SK-N-SH (cell line): ENCODE results near the gene PRSS36. TPM values are rescaled to one million over a fixed set of nuclear protein-coding genes. Genes with fewer than 3 reads are reported as not detected.

Experiments
- CTCF ChIA-PET: fragments of 300-600, 350-600 bp; formaldehyde crosslinking; extraction: SDS; loops from one replicate; lab custom pipeline; 2021; lab: Yijun Ruan, JAX
- POLR2A ChIA-PET: fragments of 350-600 bp; sonication (Branson Sonifier 250); formaldehyde crosslinking; extraction: SDS; loops from one replicate; lab custom pipeline; 2020; ENCODE audit warnings: antibody characterized with exemption, inconsistent platforms; lab: Yijun Ruan, JAX
- DNase-seq: peaks from one replicate; pipeline ENCODE4 v3.0.0; 2012
- H2AFZ ChIP-seq: fragments of 200-600 bp; sonication (generic); 2 replicates; pipeline ENCODE4 v1.8.1; 2016; ENCODE audit warnings: antibody characterized with exemption, mild to moderate bottlenecking, low read depth
- H3F3A ChIP-seq: fragments of 200-600 bp; sonication (generic); replicated peaks from 2 replicates; pipeline ENCODE3; 2016; ENCODE audit warnings: antibody characterized with exemption, mild to moderate bottlenecking; ENCODE audit not compliant: insufficient read depth
- H3K27ac ChIP-seq, 2 experiments: fragments of 200-500 bp in 1 of 2; fragments of 200-600 bp in 1 of 2; sonication (Bioruptor generic) in 1 of 2; sonication (generic), shearing (Covaris generic) in 1 of 2; 2 replicates each; pipeline versions ENCODE4 v1.5.1 to v1.6.1; 2014 to 2016; ENCODE audit warnings: low read depth in 2 of 2, inconsistent platforms in 1 of 2, low read length in 1 of 2, mild to moderate bottlenecking in 1 of 2, mixed read lengths in 1 of 2
- H3K27me3 ChIP-seq: fragments of 200-600 bp; sonication (generic), shearing (Covaris generic); 2 replicates; pipeline ENCODE4 v1.6.1; 2016; ENCODE audit warnings: mixed run types; ENCODE audit not compliant: insufficient read depth
- H3K36me3 ChIP-seq, 2 experiments: fragments of 200-500 bp in 1 of 2; fragments of 200-600 bp in 1 of 2; sonication (Bioruptor generic) in 1 of 2; sonication (generic) in 1 of 2; replicated peaks in 1 of 2; 2 replicates each; pipeline versions ENCODE3 to v1.5.1; 2014 to 2016; ENCODE audit warnings: low read length in 1 of 2, mild to moderate bottlenecking in 1 of 2; ENCODE audit not compliant: insufficient read depth in 2 of 2, control insufficient read depth in 1 of 2
- H3K4me1 ChIP-seq, 2 experiments: fragments of 200-500 bp in 1 of 2; fragments of 200-600 bp in 1 of 2; sonication (Bioruptor generic) in 1 of 2; sonication (generic), shearing (Covaris generic) in 1 of 2; 2 replicates each; pipeline versions ENCODE4 v1.5.1 to v1.6.1; 2014 to 2016; ENCODE audit warnings: low read depth in 1 of 2, low read length in 1 of 2, mixed run types in 1 of 2; ENCODE audit not compliant: insufficient read depth in 2 of 2, control insufficient read depth in 1 of 2
- H3K4me2 ChIP-seq: fragments of 200-600 bp; sonication (generic), shearing (Covaris generic); 2 replicates; pipeline ENCODE4 v1.6.1; 2017; ENCODE audit warnings: mixed run types
- H3K4me3 ChIP-seq, 2 experiments: fragments of 200-500 bp in 1 of 2; fragments of 200-600 bp in 1 of 2; sonication (Bioruptor generic) in 1 of 2; sonication (generic), shearing (Covaris generic) in 1 of 2; 2 replicates each; pipeline versions ENCODE4 v1.5.1 to v1.8.1; 2014 to 2016; ENCODE audit warnings: low read depth in 2 of 2, inconsistent platforms in 1 of 2, low read length in 1 of 2, mild to moderate bottlenecking in 1 of 2, mixed read lengths in 1 of 2, moderate library complexity in 1 of 2
- H3K79me2 ChIP-seq: fragments of 200-600 bp; sonication (generic); 2 replicates; pipeline ENCODE4 v1.8.1; 2017; ENCODE audit warnings: mild to moderate bottlenecking; ENCODE audit not compliant: insufficient read depth
- H3K9ac ChIP-seq: fragments of 200-600 bp; sonication (generic); 2 replicates; pipeline ENCODE4 v1.6.1; 2017; ENCODE audit warnings: mixed run types
- H3K9me2 ChIP-seq: fragments of 200-600 bp; sonication (generic); 2 replicates; pipeline ENCODE4 v1.6.1; 2017; ENCODE audit warnings: mixed run types
- H3K9me3 ChIP-seq: fragments of 200-600 bp; sonication (generic); 2 replicates; pipeline ENCODE4 v1.6.1; 2017; ENCODE audit warnings: mixed run types, mild to moderate bottlenecking, moderate library complexity
- H4K20me1 ChIP-seq: fragments of 200-600 bp; sonication (generic); 2 replicates; pipeline ENCODE4 v1.6.1; 2017; ENCODE audit warnings: mild to moderate bottlenecking, mixed run types; ENCODE audit not compliant: insufficient read depth
- CHD2 ChIP-seq: fragments of 150-350 bp; IDR thresholded peaks from 2 replicates; pipeline ENCODE4 v1.6.1; 2018; ENCODE audit warnings: low read length; ENCODE audit not compliant: partially characterized antibody
- ELF1 ChIP-seq: IDR thresholded peaks from 2 replicates; pipeline ENCODE4 v1.4.0; 2012
- EP300 ChIP-seq, 2 experiments: IDR thresholded peaks; 2 replicates each; pipeline versions ENCODE4 v1.4.0 to v1.6.1; 2012; ENCODE audit warnings: borderline replicate concordance in 1 of 2, low read depth in 1 of 2, low read length in 1 of 2
- EZH2phosphoT487 ChIP-seq: fragments of 200-600 bp; sonication (generic); IDR thresholded peaks from 2 replicates; pipeline ENCODE4 v1.6.1; 2017; ENCODE audit warnings: low read depth, mixed run types, mild to moderate bottlenecking, antibody characterized with exemption, moderate library complexity, borderline replicate concordance
- FOSL2 ChIP-seq: IDR thresholded peaks from 2 replicates; pipeline ENCODE4 v1.4.0; 2012; ENCODE audit warnings: low read depth, mild to moderate bottlenecking, moderate library complexity, borderline replicate concordance
- FOXJ3 ChIP-seq: sonication (generic); formaldehyde crosslinking; IDR thresholded peaks from 2 replicates; pipeline ENCODE4 v1.5.1; 2020; ENCODE audit warnings: mild to moderate bottlenecking, missing genetic modification reagents
- FOXM1 ChIP-seq: IDR thresholded peaks from 2 replicates; pipeline ENCODE4 v1.4.0; 2012; ENCODE audit warnings: low read depth, mild to moderate bottlenecking
- MAX ChIP-seq: IDR thresholded peaks from 2 replicates; pipeline ENCODE4 v1.4.0; 2012; ENCODE audit warnings: low read depth
- MXI1 ChIP-seq: IDR thresholded peaks from 2 replicates; pipeline ENCODE4 v1.6.1; 2012; ENCODE audit warnings: mild to moderate bottlenecking, low read depth, low read length, improper control_type of control experiment
- NFIC ChIP-seq: IDR thresholded peaks from 2 replicates; pipeline ENCODE4 v1.4.0; 2012; ENCODE audit warnings: borderline replicate concordance
- POLR2AphosphoS5 ChIP-seq: IDR thresholded peaks from 2 replicates; pipeline ENCODE4 v1.6.1; 2012; ENCODE audit warnings: low read depth, low read length
- REST ChIP-seq: IDR thresholded peaks from 2 replicates; pipeline ENCODE4 v1.6.1; 2012; ENCODE audit warnings: mild to moderate bottlenecking, low read depth, low read length, moderate library complexity
- RXRA ChIP-seq: IDR thresholded peaks from 2 replicates; pipeline ENCODE4 v1.4.0; 2012; ENCODE audit warnings: low read depth, mild to moderate bottlenecking, borderline replicate concordance
- SIN3A ChIP-seq: IDR thresholded peaks from 2 replicates; pipeline ENCODE4 v1.6.1; 2012; ENCODE audit warnings: low read depth, mild to moderate bottlenecking, low read length, moderate library complexity, borderline replicate concordance
- SMC3 ChIP-seq: IDR thresholded peaks from 2 replicates; pipeline ENCODE4 v1.6.1; 2012; ENCODE audit warnings: low read depth, low read length, improper control_type of control experiment
- TAF1 ChIP-seq: IDR thresholded peaks from 2 replicates; pipeline ENCODE4 v1.6.1; 2012; ENCODE audit warnings: low read depth, mild to moderate bottlenecking, low read length, moderate library complexity, borderline replicate concordance
- TCF12 ChIP-seq: IDR thresholded peaks from 2 replicates; pipeline ENCODE4 v1.4.0; 2012
- TEAD4 ChIP-seq: IDR thresholded peaks from 2 replicates; pipeline ENCODE4 v1.4.0; 2012; ENCODE audit warnings: mild to moderate bottlenecking, borderline replicate concordance; ENCODE audit not compliant: insufficient read depth
- USF1 ChIP-seq: IDR thresholded peaks from 2 replicates; pipeline ENCODE4 v1.4.0; 2012; ENCODE audit warnings: low read depth, borderline replicate concordance
- YY1 ChIP-seq: IDR thresholded peaks from 2 replicates; pipeline ENCODE4 v1.4.0; 2012; ENCODE audit warnings: low read depth, mild to moderate bottlenecking
- WGBS: methylation state at CpG from one replicate; pipeline ENCODE4 v1.1.6; 2017; ENCODE audit warnings: low lambda C conversion rate; 5-methylcytosine and 5-hydroxymethylcytosine counted together
- polyA plus RNA-seq, 3 experiments: library from polyadenylated mRNA; depleted of rRNA; stranded (reverse); fragments of >200 nt; gene quantifications; 2 replicates each; pipeline ENCODE4 v1.2.3, GENCODE V29; 2012

PRSS36 gene
- polyA plus RNA-seq, 1 of the 3 experiments (the other 2 are of a cell fraction): 0.49 TPM

GRCh38 chr16:31183432-31184428 lies 33.9 kb upstream of the PRSS36 start:
- Histone ChIP-seq H3K4me1 (peaks cover 9 to 15% of the 10 kb centered on the region in 2 experiments; a peak in 2 of 4 replicates), H3F3A (peaks cover 33% of the 10 kb centered on the region), H3K9ac (no peak overlapping the region), H3K4me3 (no peak overlapping the region; a peak in 1 of 4 replicates), H3K9me3 (no peaks in the 10 kb centered on the region), H3K36me3 (peaks cover 57 to 79% of the 10 kb centered on the region in 2 experiments), H3K79me2 (peaks cover 95% of the 10 kb centered on the region), H3K9me2 (no peaks in the 10 kb centered on the region), H2AFZ (no peak overlapping the region), H3K4me2 (peak overlapping the region; percentile 92), H3K27ac (no peak overlapping the region), H3K27me3 (no peaks in the 10 kb centered on the region), H4K20me1 (peaks cover 82% of the 10 kb centered on the region)
- no peak for DNase-seq
- TF ChIP-seq TEAD4: no peak
- no peak for TF ChIP-seq FOSL2
- TF ChIP-seq TAF1: no peak
- no peak for TF ChIP-seq NFIC
- TF ChIP-seq CHD2: no peak
- TF ChIP-seq MAX: no peak
- no peak for TF ChIP-seq FOXM1
- TF ChIP-seq SIN3A: no peak
- no peak for TF ChIP-seq TCF12
- TF ChIP-seq RXRA: no peak
- no peak for TF ChIP-seq EZH2phosphoT487
- no peak for TF ChIP-seq YY1
- WGBS: 90% methylated on average over 10 of the region's 10 CpGs
- ChIA-PET POLR2A (interaction anchor here (0.6 to 1.7 kb wide), 3 partner anchors 15 to 20 kb away, joined by 3 to 5 read pairs (median 4); no protein-coding TSS in a partner anchor), CTCF (interaction anchor here (0.6 to 1.7 kb wide), 7 partner anchors 12 to 684 kb away, joined by 3 to 5 read pairs (median 3); partner anchors contain the start of genes HSD3B7 and ZNF843)

GRCh38 chr16:31182391-31182790 lies 32.5 kb upstream of the PRSS36 start:
- Histone ChIP-seq H4K20me1 (peaks cover 69% of the 10 kb centered on the region), H3F3A (peaks cover 23% of the 10 kb centered on the region), H3K27ac (no peak overlapping the region), H3K4me2 (peak overlapping the region; percentile 92), H3K79me2 (peaks cover 81% of the 10 kb centered on the region), H3K9ac (peak overlapping the region; percentile 100; the same call in 1 of the 2 replicates), H3K4me1 (peaks cover 9 to 15% of the 10 kb centered on the region in 2 experiments; a peak in 2 of 4 replicates), H3K4me3 (peak overlapping the region; percentile 77 to 99; a peak in 3 of 4 replicates), H2AFZ (no peak overlapping the region), H3K36me3 (peaks cover 44 to 66% of the 10 kb centered on the region in 2 experiments)
- CTCF ChIA-PET: interaction anchor here (1.3 to 1.7 kb wide), 2 partner anchors 25 to 197 kb away, joined by 3 read pairs; partner anchors contain the start of gene HSD3B7
- DNase-seq: no peak
- POLR2A ChIA-PET: interaction anchor here (1.0 to 1.7 kb wide), 3 partner anchors 16 to 531 kb away, joined by 3 to 5 read pairs (median 4); a partner anchor contains a TSS
- TF ChIP-seq USF1 (no peak), FOXJ3 (no peak), MAX (no peak), TCF12 (no peak), EP300 (IDR thresholded peaks at IDR 0.05; ENCODE audit: borderline replicate concordance in 1 of 2, low read depth in 1 of 2, low read length in 1 of 2) (no peak), REST (no peak), POLR2AphosphoS5 (no peak), MXI1 (no peak), ELF1 (no peak), YY1 (no peak), NFIC (no peak), SMC3 (no peak)
- TF ChIP-seq, all 33 proteins: peak for 0
- 17% methylated on average over 7 of the region's 7 CpGs for WGBS
- Histone ChIP-seq H3K27me3 (no peaks in the 10 kb centered on the region), H3K9me2 (no peaks in the 10 kb centered on the region), H3K9me3 (no peaks in the 10 kb centered on the region)
